H9 (cell line): Measurements from ENCODE around the gene OLA1. TPM values are rescaled to one million over a fixed set of nuclear protein-coding genes. Genes with fewer than 3 reads are reported as not detected.

Experiments used
- DNase-seq: peaks from one replicate; pipeline ENCODE4 v3.0.0-alpha.2; 2017
- H2AFZ ChIP-seq: one replicate; pipeline ENCODE4 v1.6.1; 2013; ENCODE audit warnings: mild to moderate bottlenecking, low read length, control low read depth, moderate library complexity
- H2AK5ac ChIP-seq: 2 replicates; pipeline ENCODE4 v1.6.1; 2013; ENCODE audit warnings: low read length, control low read depth, mixed read lengths; ENCODE audit not compliant: insufficient read length
- H2BK120ac ChIP-seq: one replicate; pipeline ENCODE4 v1.6.1; 2013; ENCODE audit warnings: low read depth, mild to moderate bottlenecking, low read length, control low read depth, inconsistent platforms; ENCODE audit not compliant: poor library complexity, severe bottlenecking
- H2BK12ac ChIP-seq: 2 replicates; pipeline ENCODE4 v1.6.1; 2013; ENCODE audit warnings: low read length, control low read depth, mixed read lengths, low read depth; ENCODE audit not compliant: insufficient read length
- H2BK15ac ChIP-seq: 2 replicates; pipeline ENCODE4 v1.6.1; 2013; ENCODE audit warnings: low read depth, low read length, control low read depth
- H2BK20ac ChIP-seq: one replicate; pipeline ENCODE4 v1.6.1; 2013; ENCODE audit warnings: low read depth, mild to moderate bottlenecking, low read length, control low read depth, inconsistent platforms; ENCODE audit not compliant: poor library complexity, severe bottlenecking
- H2BK5ac ChIP-seq: 2 replicates; pipeline ENCODE4 v1.6.1; 2013; ENCODE audit warnings: low read length, control low read depth, mixed read lengths; ENCODE audit not compliant: insufficient read length
- H3K14ac ChIP-seq: 2 replicates; pipeline ENCODE4 v1.6.1; 2013; ENCODE audit warnings: low read length, control low read depth; ENCODE audit not compliant: insufficient read depth
- H3K18ac ChIP-seq: 2 replicates; pipeline ENCODE4 v1.6.1; 2013; ENCODE audit warnings: low read depth, mild to moderate bottlenecking, mixed read lengths, low read length, control low read depth; ENCODE audit not compliant: insufficient read length
- H3K23ac ChIP-seq: 2 replicates; pipeline ENCODE4 v1.6.1; 2013; ENCODE audit warnings: low read length, control low read depth, mixed read lengths, low read depth; ENCODE audit not compliant: insufficient read length
- H3K23me2 ChIP-seq: 2 replicates; pipeline ENCODE4 v1.6.1; 2013; ENCODE audit warnings: low read depth, mild to moderate bottlenecking, mixed read lengths, low read length, control low read depth; ENCODE audit not compliant: insufficient read length, poor library complexity, severe bottlenecking
- H3K27ac ChIP-seq: 2 replicates; pipeline ENCODE4 v1.5.1; 2013; ENCODE audit warnings: low read length, control low read depth, mixed read lengths, low read depth; ENCODE audit not compliant: insufficient read length
- H3K27me3 ChIP-seq: 2 replicates; pipeline ENCODE4 v1.6.1; 2013; ENCODE audit warnings: low read length, control low read depth, inconsistent platforms; ENCODE audit not compliant: insufficient read depth
- H3K4ac ChIP-seq: 2 replicates; pipeline ENCODE4 v1.6.1; 2013; ENCODE audit warnings: low read depth, mild to moderate bottlenecking, control low read depth, inconsistent platforms, low read length, moderate library complexity
- H3K4me1 ChIP-seq: 2 replicates; pipeline ENCODE4 v1.6.1; 2013; ENCODE audit warnings: low read length, control low read depth, inconsistent platforms; ENCODE audit not compliant: insufficient read depth
- H3K4me2 ChIP-seq: 2 replicates; pipeline ENCODE4 v1.6.1; 2013; ENCODE audit warnings: low read length, control low read depth, mixed read lengths; ENCODE audit not compliant: insufficient read length, insufficient read depth
- H3K56ac ChIP-seq: 2 replicates; pipeline ENCODE4 v1.6.1; 2013; ENCODE audit warnings: low read depth, mild to moderate bottlenecking, mixed read lengths, low read length, control low read depth; ENCODE audit not compliant: insufficient read length
- H3K79me1 ChIP-seq: 2 replicates; pipeline ENCODE4 v1.6.1; 2013; ENCODE audit warnings: low read depth, mild to moderate bottlenecking, moderate library complexity, low read length, control low read depth, inconsistent platforms; ENCODE audit not compliant: insufficient read depth, poor library complexity, severe bottlenecking
- H3K79me2 ChIP-seq: 2 replicates; pipeline ENCODE4 v1.6.1; 2013; ENCODE audit warnings: low read length, control low read depth, inconsistent platforms; ENCODE audit not compliant: insufficient read depth
- H3K9ac ChIP-seq: 2 replicates; pipeline ENCODE4 v1.6.1; 2013; ENCODE audit warnings: low read length, control low read depth, mixed read lengths; ENCODE audit not compliant: insufficient read length; ENCODE audit errors: extremely low read depth
- H3K9me3 ChIP-seq: one replicate; pipeline ENCODE4 v1.6.1; 2013; ENCODE audit warnings: low read depth, low read length, inconsistent platforms; ENCODE audit not compliant: control insufficient read depth
- H3T11ph ChIP-seq: one replicate; pipeline ENCODE4 v1.6.1; 2013; ENCODE audit warnings: mild to moderate bottlenecking, low read length, control low read depth, inconsistent platforms
- H4K20me1 ChIP-seq: one replicate; pipeline ENCODE4 v1.6.1; 2013; ENCODE audit not compliant: control insufficient read depth, insufficient read length, insufficient read depth
- H4K5ac ChIP-seq: 2 replicates; pipeline ENCODE4 v1.6.1; 2013; ENCODE audit warnings: low read depth, mild to moderate bottlenecking, mixed read lengths, low read length, control low read depth; ENCODE audit not compliant: insufficient read length
- H4K8ac ChIP-seq: replicated peaks from 2 replicates; pipeline ENCODE4 v1.6.1; 2013; ENCODE audit warnings: low read length, control low read depth, mixed read lengths, low read depth; ENCODE audit not compliant: insufficient read length
- H4K91ac ChIP-seq: 2 replicates; pipeline ENCODE4 v1.6.1; 2013; ENCODE audit warnings: low read depth, mild to moderate bottlenecking, moderate library complexity, mixed read lengths, low read length, control low read depth; ENCODE audit not compliant: insufficient read length
- H3K27ac Mint-ChIP-seq, 3 experiments: 2 replicates in 2 of 3; 3 replicates in 1 of 3; pipeline ENCODE4 v1.8.0; 2020 to 2021; ENCODE audit warnings: mixed read lengths in 3 of 3, mild to moderate bottlenecking in 1 of 3, moderate library complexity in 1 of 3
- H3K27me3 Mint-ChIP-seq: 2 replicates; pipeline ENCODE4 v1.8.0; 2021; ENCODE audit warnings: low read depth, mild to moderate bottlenecking, moderate library complexity, mixed read lengths
- H3K36me3 Mint-ChIP-seq, 3 experiments: 2 replicates in 2 of 3; 3 replicates in 1 of 3; pipeline ENCODE4 v1.8.0; 2020 to 2021; ENCODE audit warnings: low read depth in 3 of 3, mixed read lengths in 3 of 3; ENCODE audit not compliant: insufficient read depth in 1 of 3
- H3K4me1 Mint-ChIP-seq, 2 experiments: 2 replicates each; pipeline ENCODE4 v1.8.0; 2020; ENCODE audit warnings: mixed read lengths in 2 of 2
- H3K4me3 Mint-ChIP-seq, 2 experiments: 2 replicates in 1 of 2; 3 replicates in 1 of 2; pipeline ENCODE4 v1.8.0; 2020 to 2021; ENCODE audit warnings: mild to moderate bottlenecking in 2 of 2, mixed read lengths in 2 of 2, moderate library complexity in 1 of 2
- H3K9me3 Mint-ChIP-seq, 2 experiments: 2 replicates in 1 of 2; 3 replicates in 1 of 2; pipeline ENCODE4 v1.8.0; 2020; ENCODE audit warnings: mild to moderate bottlenecking in 2 of 2, mixed read lengths in 2 of 2, moderate library complexity in 1 of 2
- WGBS: extraction: QIAGEN DNeasy Blood & Tissue Kit; methylation state at CpG from one replicate; pipeline ENCODE4 v1.1.7; 2013; ENCODE audit warnings: missing lambda C conversion rate, low lambda C conversion rate, mixed read lengths; ENCODE audit not compliant: insufficient read length; ENCODE audit errors: extremely low coverage; 5-methylcytosine and 5-hydroxymethylcytosine counted together
- total RNA-seq: library from RNA; stranded (reverse); gene quantifications from 2 replicates; pipeline ENCODE4 v1.2.1, GENCODE V29; 2021
- TF ChIP-seq, protein P1 (sequence below): fragments of 200-600 bp; sonication (generic); conservative IDR thresholded peaks from 3 replicates; pipeline ENCODE4 v1.8.0; 2021; ENCODE audit warnings: antibody characterized with exemption, mild to moderate bottlenecking

Gene OLA1
- total RNA-seq, 1 experiment from 2014 or later, result 133 TPM

DNA sequence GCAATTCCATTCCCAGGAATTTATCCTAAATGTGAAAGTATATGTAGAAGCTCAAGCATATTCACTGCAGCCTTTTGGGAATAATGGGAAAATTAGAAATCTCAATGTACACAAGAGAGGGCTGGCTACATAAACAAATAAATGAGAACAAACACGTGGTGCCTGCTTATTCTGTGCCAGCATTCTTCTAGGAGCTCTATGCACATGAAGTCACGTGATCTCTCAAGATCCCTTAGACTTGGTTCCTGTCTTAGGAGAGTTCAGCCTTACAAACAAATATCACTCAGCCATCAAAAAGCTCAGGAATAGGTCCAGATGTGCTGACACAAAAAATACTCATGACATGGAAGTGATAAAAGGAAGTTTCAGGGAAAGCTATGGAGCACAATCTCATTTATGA is 190.3 kb downstream of the OLA1 start:
- H4K8ac ChIP-seq, result no peak overlapping the region
- Mint-ChIP-seq H3K9me3 (peaks cover 19 to 20% of the 10 kb centered on the region in 2 experiments), H3K27ac (no peak overlapping the region), H3K4me1 (peaks cover 24 to 25% of the 10 kb centered on the region in 2 experiments), H3K27me3 (no peaks in the 10 kb centered on the region; the same call in 1 of the 2 replicates), H3K4me3 (no peak overlapping the region), H3K36me3 (peaks cover 6 to 18% (median 14%) of the 10 kb centered on the region in 3 experiments; a peak in 6 of 7 replicates)
- no peaks in the 10 kb centered on the region for H3K23me2 ChIP-seq
- no peak overlapping the region for H3K27ac ChIP-seq
- H3K23ac ChIP-seq, result no peak overlapping the region
- no peak overlapping the region for H3K18ac ChIP-seq
- H2BK5ac ChIP-seq, result no peak overlapping the region
- H3K9ac ChIP-seq, result no peak overlapping the region
- H3K4me2 ChIP-seq, result no peak overlapping the region
- H3T11ph ChIP-seq, result no peak overlapping the region
- no peak overlapping the region for H2BK15ac ChIP-seq
- peaks cover 3% of the 10 kb centered on the region; the same call in 1 of the 2 replicates for H3K4me1 ChIP-seq
- no peak overlapping the region for H3K4ac ChIP-seq
- no peak overlapping the region for H2AFZ ChIP-seq
- no peaks in the 10 kb centered on the region for H3K79me2 ChIP-seq
- no peaks in the 10 kb centered on the region for H4K20me1 ChIP-seq
- H3K56ac ChIP-seq, result no peak overlapping the region
- DNase-seq, result no peak
- TF ChIP-seq, protein P1, sequence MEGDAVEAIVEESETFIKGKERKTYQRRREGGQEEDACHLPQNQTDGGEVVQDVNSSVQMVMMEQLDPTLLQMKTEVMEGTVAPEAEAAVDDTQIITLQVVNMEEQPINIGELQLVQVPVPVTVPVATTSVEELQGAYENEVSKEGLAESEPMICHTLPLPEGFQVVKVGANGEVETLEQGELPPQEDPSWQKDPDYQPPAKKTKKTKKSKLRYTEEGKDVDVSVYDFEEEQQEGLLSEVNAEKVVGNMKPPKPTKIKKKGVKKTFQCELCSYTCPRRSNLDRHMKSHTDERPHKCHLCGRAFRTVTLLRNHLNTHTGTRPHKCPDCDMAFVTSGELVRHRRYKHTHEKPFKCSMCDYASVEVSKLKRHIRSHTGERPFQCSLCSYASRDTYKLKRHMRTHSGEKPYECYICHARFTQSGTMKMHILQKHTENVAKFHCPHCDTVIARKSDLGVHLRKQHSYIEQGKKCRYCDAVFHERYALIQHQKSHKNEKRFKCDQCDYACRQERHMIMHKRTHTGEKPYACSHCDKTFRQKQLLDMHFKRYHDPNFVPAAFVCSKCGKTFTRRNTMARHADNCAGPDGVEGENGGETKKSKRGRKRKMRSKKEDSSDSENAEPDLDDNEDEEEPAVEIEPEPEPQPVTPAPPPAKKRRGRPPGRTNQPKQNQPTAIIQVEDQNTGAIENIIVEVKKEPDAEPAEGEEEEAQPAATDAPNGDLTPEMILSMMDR, result no peak
- no peak overlapping the region for H2BK20ac ChIP-seq
- H3K79me1 ChIP-seq, result no peaks in the 10 kb centered on the region
- H3K9me3 ChIP-seq, result peaks cover 9% of the 10 kb centered on the region
- H3K14ac ChIP-seq, result no peak overlapping the region
- no peak overlapping the region for H2AK5ac ChIP-seq
- H4K91ac ChIP-seq, result no peak overlapping the region
- WGBS, result no CpG with 5 or more reads among the region's 2 CpGs
- no peak overlapping the region for H2BK12ac ChIP-seq
- no peak overlapping the region for H4K5ac ChIP-seq
- no peaks in the 10 kb centered on the region; the same call in 1 of the 2 replicates for H3K27me3 ChIP-seq
- H2BK120ac ChIP-seq, result no peak overlapping the region
